Neural cell (in vitro differentiated cells): ENCODE data around the gene MVD. TPM values are rescaled to one million over a fixed set of nuclear protein-coding genes. Genes with fewer than 3 reads are reported as not detected.

ENCODE experiments used
- H2AFZ ChIP-seq: fragments of 200-600, 300-800 bp; sonication (generic), shearing (Covaris generic); 2 replicates; pipeline ENCODE4 v1.6.0; 2014; ENCODE audit warnings: low read depth, mild to moderate bottlenecking, antibody characterized with exemption, low read length, moderate library complexity
- H3F3A ChIP-seq: fragments of 200-600 bp; shearing (Covaris generic); 2 replicates; pipeline ENCODE4 v1.6.1; 2016; ENCODE audit warnings: mild to moderate bottlenecking, moderate library complexity, mixed read lengths, antibody characterized with exemption, low read length; ENCODE audit not compliant: insufficient read depth, poor library complexity, severe bottlenecking
- H3K27ac ChIP-seq: fragments of 200-600, 300-800 bp; sonication (generic), shearing (Covaris generic); 2 replicates; pipeline ENCODE4 v1.5.1; 2014; ENCODE audit warnings: mild to moderate bottlenecking, low read length, moderate library complexity
- H3K27me3 ChIP-seq: fragments of 300-800, 200-600 bp; sonication (generic), shearing (Covaris generic); 2 replicates; pipeline ENCODE4 v1.6.0; 2014; ENCODE audit warnings: mild to moderate bottlenecking, low read depth, low read length, moderate library complexity; ENCODE audit not compliant: insufficient read depth
- H3K36me3 ChIP-seq: fragments of 300-800, 200-600 bp; sonication (generic), shearing (Covaris generic); 2 replicates; pipeline ENCODE4 v1.5.1; 2014; ENCODE audit warnings: mild to moderate bottlenecking, antibody characterized with exemption, low read length, moderate library complexity; ENCODE audit not compliant: insufficient read depth
- H3K4me2 ChIP-seq: fragments of 300-800, 200-600 bp; sonication (generic), shearing (Covaris generic); 2 replicates; pipeline ENCODE4 v1.6.0; 2014; ENCODE audit warnings: mild to moderate bottlenecking, low read length
- H3K4me3 ChIP-seq: fragments of 300-800, 200-600 bp; sonication (generic), shearing (Covaris generic); 2 replicates; pipeline ENCODE4 v1.5.1; 2014; ENCODE audit warnings: mild to moderate bottlenecking, low read length, moderate library complexity
- H3K79me2 ChIP-seq: fragments of 200-600 bp; shearing (Covaris generic); replicated peaks from 2 replicates; pipeline ENCODE4 v1.6.0; 2014; ENCODE audit warnings: mild to moderate bottlenecking, low read length, moderate library complexity; ENCODE audit not compliant: insufficient read depth
- H3K9ac ChIP-seq: fragments of 300-800, 200-600 bp; sonication (generic), shearing (Covaris generic); 2 replicates; pipeline ENCODE4 v1.6.1; 2016; ENCODE audit warnings: mild to moderate bottlenecking, low read length, mixed read lengths
- H3K9me2 ChIP-seq: fragments of 200-600 bp; shearing (Covaris generic); 2 replicates; pipeline ENCODE4 v1.6.1; 2016; ENCODE audit warnings: mild to moderate bottlenecking, low read length, mixed read lengths; ENCODE audit not compliant: insufficient read depth
- H3K9me3 ChIP-seq: fragments of 200-600, 300-800 bp; sonication (generic), shearing (Covaris generic); 2 replicates; pipeline ENCODE4 v1.6.1; 2016; ENCODE audit warnings: mild to moderate bottlenecking, mixed run types, low read length, moderate library complexity, mixed read lengths
- H4K20me1 ChIP-seq: fragments of 200-600 bp; shearing (Covaris generic); 2 replicates; pipeline ENCODE4 v1.6.1; 2016; ENCODE audit warnings: mild to moderate bottlenecking, mixed run types; ENCODE audit not compliant: insufficient read depth
- EP300 ChIP-seq: fragments of 450-650 bp; conservative IDR thresholded peaks from 2 replicates; pipeline ENCODE4 v1.6.1; 2014; ENCODE audit warnings: antibody characterized with exemption, mild to moderate bottlenecking, moderate library complexity; ENCODE audit not compliant: poor library complexity, severe bottlenecking
- EZH2 ChIP-seq: fragments of 200-600, 300-800 bp; shearing (Covaris generic), sonication (generic); IDR thresholded peaks from 2 replicates; pipeline ENCODE4 v1.6.1; 2014; ENCODE audit warnings: antibody characterized with exemption, low read length, borderline replicate concordance, mild to moderate bottlenecking; ENCODE audit not compliant: insufficient read depth, poor library complexity, severe bottlenecking
- MXI1 ChIP-seq: fragments of 450-650 bp; conservative IDR thresholded peaks from 2 replicates; pipeline ENCODE4 v1.6.1; 2014; ENCODE audit warnings: antibody characterized with exemption, mild to moderate bottlenecking; ENCODE audit not compliant: poor library complexity, severe bottlenecking
- POLR2AphosphoS5 ChIP-seq: IDR thresholded peaks from 2 replicates; pipeline ENCODE4 v1.6.1; 2012
- RAD21 ChIP-seq: fragments of 450-650 bp; conservative IDR thresholded peaks from 2 replicates; pipeline ENCODE4 v1.6.1; 2014; ENCODE audit warnings: antibody characterized with exemption, mild to moderate bottlenecking, moderate library complexity
- SMC3 ChIP-seq: fragments of 450-650 bp; conservative IDR thresholded peaks from 2 replicates; pipeline ENCODE4 v1.6.1; 2014; ENCODE audit warnings: antibody characterized with exemption, mild to moderate bottlenecking, moderate library complexity; ENCODE audit not compliant: poor library complexity
- TAF1 ChIP-seq: IDR thresholded peaks from 2 replicates; pipeline ENCODE4 v1.6.1; 2012; ENCODE audit warnings: low read depth
- polyA plus RNA-seq: library from polyadenylated mRNA; depleted of rRNA; stranded (reverse); fragments of >200 nt; gene quantifications from 2 replicates; pipeline ENCODE4 v1.2.3, GENCODE V29; 2014
- TF ChIP-seq, protein P1 (sequence below): IDR thresholded peaks from 2 replicates; pipeline ENCODE4 v1.6.1; 2012; ENCODE audit warnings: borderline replicate concordance
- TF ChIP-seq, protein P2 (sequence below): fragments of 450-650 bp; IDR thresholded peaks from 2 replicates; pipeline ENCODE4 v1.5.1; 2014; ENCODE audit warnings: antibody characterized with exemption, mild to moderate bottlenecking, moderate library complexity; ENCODE audit not compliant: poor library complexity, severe bottlenecking

Gene MVD
- polyA plus RNA-seq, 1 donor from 2014 or later: 232 TPM

DNA sequence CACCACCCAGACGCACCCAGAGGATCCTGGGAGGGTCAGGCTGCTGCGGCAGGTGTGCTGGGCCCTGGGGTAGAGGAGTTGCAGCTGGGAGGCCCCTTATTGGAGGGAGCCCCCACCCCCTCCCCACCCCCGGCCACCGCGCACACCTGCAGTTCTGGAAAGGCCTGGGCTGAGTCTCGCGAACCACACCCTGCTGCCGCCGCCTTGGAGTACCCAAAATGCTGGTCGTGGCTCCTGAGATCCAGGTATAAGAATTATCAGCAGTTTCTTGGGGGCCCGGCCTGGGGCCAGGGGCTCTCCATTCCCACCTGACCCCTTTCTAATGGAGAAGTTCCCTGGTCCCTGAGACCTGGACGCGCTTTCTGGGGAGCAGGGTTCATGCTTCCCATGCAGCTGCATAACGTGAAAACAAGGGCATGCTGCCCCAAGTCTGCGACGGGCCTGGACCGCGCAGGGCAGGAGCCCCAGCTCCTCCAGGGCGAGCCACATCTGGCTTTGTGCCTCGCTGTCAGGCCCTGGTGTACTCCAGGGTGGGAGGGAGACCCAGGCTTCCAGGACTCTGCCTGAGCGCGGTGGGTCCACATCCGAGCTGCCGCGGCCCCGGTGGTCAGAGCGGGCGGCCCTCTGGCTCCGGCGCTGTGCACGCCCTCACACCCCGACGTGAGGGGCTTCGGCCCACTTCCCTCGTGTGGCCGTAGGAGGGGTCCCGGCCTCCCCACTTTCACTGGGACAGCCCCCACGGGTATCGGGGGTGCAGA lies 30.7 kb upstream of the MVD start:
- no peaks in the 10 kb centered on the region for H3K36me3 ChIP-seq
- H3F3A ChIP-seq: no peaks in the 10 kb centered on the region
- no peak overlapping the region for H3K9ac ChIP-seq
- H3K27ac ChIP-seq: no peak overlapping the region
- H3K79me2 ChIP-seq: no peaks in the 10 kb centered on the region
- H3K9me3 ChIP-seq: no peaks in the 10 kb centered on the region
- H3K9me2 ChIP-seq: no peaks in the 10 kb centered on the region
- TF ChIP-seq RAD21: no peak
- no peak for TF ChIP-seq SMC3
- no peaks in the 10 kb centered on the region for H4K20me1 ChIP-seq
- no peak overlapping the region for H3K4me2 ChIP-seq
- H3K4me3 ChIP-seq: no peak overlapping the region
- no peak overlapping the region for H2AFZ ChIP-seq
- H3K27me3 ChIP-seq: peaks cover 2% of the 10 kb centered on the region

DNA sequence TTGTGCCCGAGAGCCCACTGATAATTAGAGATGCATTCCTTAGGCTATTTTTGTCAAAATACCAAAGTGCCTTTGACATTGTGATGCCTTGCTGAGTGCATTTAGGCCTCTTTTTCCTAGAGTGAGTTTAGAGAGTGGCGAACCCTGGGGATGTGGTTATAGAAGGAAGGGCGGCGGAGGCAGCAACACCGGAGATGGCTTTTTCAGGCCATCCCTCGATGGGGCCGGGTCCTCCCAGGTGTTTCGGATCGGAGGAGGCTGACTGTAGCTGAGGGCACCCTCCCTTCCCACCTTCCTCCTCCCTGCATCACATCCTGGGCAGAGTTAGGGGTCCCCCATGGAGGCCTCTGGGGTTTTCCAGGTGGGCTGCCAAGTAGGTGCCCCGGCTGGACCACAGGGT lies 30.0 kb upstream of the MVD start:
- Histone ChIP-seq H3K36me3 (no peaks in the 10 kb centered on the region), H2AFZ (no peak overlapping the region), H3K27ac (no peak overlapping the region), H3K9ac (no peak overlapping the region), H4K20me1 (no peaks in the 10 kb centered on the region), H3K4me2 (no peak overlapping the region), H3K27me3 (peaks cover 8% of the 10 kb centered on the region), H3K4me3 (no peak overlapping the region), H3F3A (no peaks in the 10 kb centered on the region), H3K79me2 (no peaks in the 10 kb centered on the region), H3K9me2 (no peaks in the 10 kb centered on the region), H3K9me3 (no peaks in the 10 kb centered on the region)
- no peak for TF ChIP-seq EZH2
- no peak for TF ChIP-seq SMC3
- no peak for TF ChIP-seq POLR2AphosphoS5
- TF ChIP-seq TAF1: no peak
- TF ChIP-seq EP300: no peak
- TF ChIP-seq, protein P1, sequence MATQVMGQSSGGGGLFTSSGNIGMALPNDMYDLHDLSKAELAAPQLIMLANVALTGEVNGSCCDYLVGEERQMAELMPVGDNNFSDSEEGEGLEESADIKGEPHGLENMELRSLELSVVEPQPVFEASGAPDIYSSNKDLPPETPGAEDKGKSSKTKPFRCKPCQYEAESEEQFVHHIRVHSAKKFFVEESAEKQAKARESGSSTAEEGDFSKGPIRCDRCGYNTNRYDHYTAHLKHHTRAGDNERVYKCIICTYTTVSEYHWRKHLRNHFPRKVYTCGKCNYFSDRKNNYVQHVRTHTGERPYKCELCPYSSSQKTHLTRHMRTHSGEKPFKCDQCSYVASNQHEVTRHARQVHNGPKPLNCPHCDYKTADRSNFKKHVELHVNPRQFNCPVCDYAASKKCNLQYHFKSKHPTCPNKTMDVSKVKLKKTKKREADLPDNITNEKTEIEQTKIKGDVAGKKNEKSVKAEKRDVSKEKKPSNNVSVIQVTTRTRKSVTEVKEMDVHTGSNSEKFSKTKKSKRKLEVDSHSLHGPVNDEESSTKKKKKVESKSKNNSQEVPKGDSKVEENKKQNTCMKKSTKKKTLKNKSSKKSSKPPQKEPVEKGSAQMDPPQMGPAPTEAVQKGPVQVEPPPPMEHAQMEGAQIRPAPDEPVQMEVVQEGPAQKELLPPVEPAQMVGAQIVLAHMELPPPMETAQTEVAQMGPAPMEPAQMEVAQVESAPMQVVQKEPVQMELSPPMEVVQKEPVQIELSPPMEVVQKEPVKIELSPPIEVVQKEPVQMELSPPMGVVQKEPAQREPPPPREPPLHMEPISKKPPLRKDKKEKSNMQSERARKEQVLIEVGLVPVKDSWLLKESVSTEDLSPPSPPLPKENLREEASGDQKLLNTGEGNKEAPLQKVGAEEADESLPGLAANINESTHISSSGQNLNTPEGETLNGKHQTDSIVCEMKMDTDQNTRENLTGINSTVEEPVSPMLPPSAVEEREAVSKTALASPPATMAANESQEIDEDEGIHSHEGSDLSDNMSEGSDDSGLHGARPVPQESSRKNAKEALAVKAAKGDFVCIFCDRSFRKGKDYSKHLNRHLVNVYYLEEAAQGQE: no peak
- TF ChIP-seq RAD21: no peak
- no peak for TF ChIP-seq MXI1
- TF ChIP-seq, protein P2, sequence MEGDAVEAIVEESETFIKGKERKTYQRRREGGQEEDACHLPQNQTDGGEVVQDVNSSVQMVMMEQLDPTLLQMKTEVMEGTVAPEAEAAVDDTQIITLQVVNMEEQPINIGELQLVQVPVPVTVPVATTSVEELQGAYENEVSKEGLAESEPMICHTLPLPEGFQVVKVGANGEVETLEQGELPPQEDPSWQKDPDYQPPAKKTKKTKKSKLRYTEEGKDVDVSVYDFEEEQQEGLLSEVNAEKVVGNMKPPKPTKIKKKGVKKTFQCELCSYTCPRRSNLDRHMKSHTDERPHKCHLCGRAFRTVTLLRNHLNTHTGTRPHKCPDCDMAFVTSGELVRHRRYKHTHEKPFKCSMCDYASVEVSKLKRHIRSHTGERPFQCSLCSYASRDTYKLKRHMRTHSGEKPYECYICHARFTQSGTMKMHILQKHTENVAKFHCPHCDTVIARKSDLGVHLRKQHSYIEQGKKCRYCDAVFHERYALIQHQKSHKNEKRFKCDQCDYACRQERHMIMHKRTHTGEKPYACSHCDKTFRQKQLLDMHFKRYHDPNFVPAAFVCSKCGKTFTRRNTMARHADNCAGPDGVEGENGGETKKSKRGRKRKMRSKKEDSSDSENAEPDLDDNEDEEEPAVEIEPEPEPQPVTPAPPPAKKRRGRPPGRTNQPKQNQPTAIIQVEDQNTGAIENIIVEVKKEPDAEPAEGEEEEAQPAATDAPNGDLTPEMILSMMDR: no peak
